Measurements from ENCODE around the gene NPPC. TPM values are rescaled to one million over a fixed set of nuclear protein-coding genes. Genes with fewer than 3 reads are reported as not detected.

Gene NPPC
- total RNA-seq, 1 experiment from 2014 or later, result 1.1 TPM

DNA sequence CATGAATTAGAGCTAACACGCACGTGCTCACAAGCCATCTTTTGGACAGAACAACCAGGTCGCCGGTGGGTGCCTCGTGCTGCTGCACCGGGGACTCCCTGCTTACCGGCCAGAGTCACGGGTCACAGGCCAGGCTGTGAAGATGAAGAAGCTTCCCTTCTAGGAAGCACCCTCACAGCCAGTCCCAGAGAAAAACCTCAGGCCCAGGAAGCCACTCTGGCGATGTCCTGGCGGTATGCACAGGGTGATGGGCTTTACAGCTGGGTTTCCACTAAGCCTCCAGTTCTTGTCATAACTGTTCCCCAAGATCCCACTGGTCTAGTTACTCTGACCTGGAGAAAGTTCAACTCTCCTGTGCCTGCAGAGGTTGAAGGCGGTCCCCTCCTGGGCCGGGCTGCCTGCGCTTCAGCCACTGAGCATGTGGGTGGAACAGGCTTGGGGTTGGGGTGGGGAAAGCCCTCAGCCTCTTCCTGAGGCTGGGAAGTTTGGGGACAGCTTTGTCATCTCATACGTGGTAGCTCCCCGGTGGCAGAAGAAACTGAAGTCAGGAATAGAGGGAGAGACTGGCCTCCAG, 20.1 kb upstream of the NPPC start:
- Histone ChIP-seq H3K27me3 (ENCODE audit: control insufficient read depth, insufficient read depth, low read length) (no peaks in the 10 kb centered on the region), H3K4me3 (ENCODE audit: insufficient read depth, low read depth, low read length) (no peak overlapping the region), H3K36me3 (replicated peaks; ENCODE audit: control insufficient read depth, insufficient read depth, low read length) (no peaks in the 10 kb centered on the region)
- peak; percentile 16 for DNase-seq

GRCh38 chr2:231942180-231942579, 16.0 kb upstream of the NPPC start:
- Histone ChIP-seq H3K36me3 (replicated peaks; ENCODE audit: control insufficient read depth, insufficient read depth, low read length) (no peaks in the 10 kb centered on the region), H3K4me3 (ENCODE audit: insufficient read depth, low read depth, low read length) (no peak overlapping the region), H3K27me3 (ENCODE audit: control insufficient read depth, insufficient read depth, low read length) (no peaks in the 10 kb centered on the region)
- DNase-seq, result no peak

- peak; percentile 33 for DNase-seq
- H3K36me3 ChIP-seq (replicated peaks; ENCODE audit: control insufficient read depth, insufficient read depth, low read length), result no peaks in the 10 kb centered on the region
- H3K27me3 ChIP-seq (ENCODE audit: control insufficient read depth, insufficient read depth, low read length), result no peaks in the 10 kb centered on the region
- no peak overlapping the region for H3K4me3 ChIP-seq (ENCODE audit: insufficient read depth, low read depth, low read length)
Measured at GRCh38 chr2:231941673-231942072, 15.5 kb upstream of the NPPC start.

DNA sequence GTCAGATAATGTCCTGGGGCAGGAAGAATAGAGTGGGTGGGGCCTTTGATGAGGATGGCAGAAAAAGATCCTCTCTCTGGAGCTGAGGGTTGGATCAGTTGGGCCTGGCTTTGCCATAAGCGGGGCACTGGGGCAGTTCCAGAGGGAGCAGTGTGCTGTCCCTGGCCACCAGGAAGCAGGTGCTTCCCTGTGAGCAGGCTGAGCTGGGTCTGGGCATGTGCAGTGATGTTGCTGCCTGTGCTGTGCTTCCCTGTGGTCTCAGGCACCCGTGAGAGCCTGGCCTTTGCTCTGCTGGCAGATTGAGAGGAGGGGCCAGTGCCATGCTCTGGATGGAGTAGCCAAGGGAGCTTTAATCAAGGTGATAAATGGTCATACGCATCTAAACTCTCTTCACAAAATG, 14.6 kb upstream of the NPPC start:
- Histone ChIP-seq H3K27me3 (ENCODE audit: control insufficient read depth, insufficient read depth, low read length) (no peaks in the 10 kb centered on the region), H3K36me3 (replicated peaks; ENCODE audit: control insufficient read depth, insufficient read depth, low read length) (no peaks in the 10 kb centered on the region), H3K4me3 (ENCODE audit: insufficient read depth, low read depth, low read length) (no peak overlapping the region)
- peak; percentile 26 for DNase-seq

GRCh38 chr2:231939022-231939421, 12.8 kb upstream of the NPPC start:
- H3K36me3 ChIP-seq (replicated peaks; ENCODE audit: control insufficient read depth, insufficient read depth, low read length), result no peaks in the 10 kb centered on the region
- no peak for DNase-seq

GRCh38 chr2:231937057-231937456, 10.9 kb upstream of the NPPC start:
- no peak for DNase-seq
- Histone ChIP-seq H3K36me3 (replicated peaks; ENCODE audit: control insufficient read depth, insufficient read depth, low read length) (no peaks in the 10 kb centered on the region), H3K4me3 (ENCODE audit: insufficient read depth, low read depth, low read length) (no peak overlapping the region), H3K27me3 (ENCODE audit: control insufficient read depth, insufficient read depth, low read length) (no peaks in the 10 kb centered on the region)

More at GRCh38 chr2:231939022-231939421, 12.8 kb upstream of the NPPC start:
- H3K27me3 ChIP-seq (ENCODE audit: control insufficient read depth, insufficient read depth, low read length), result no peaks in the 10 kb centered on the region
- H3K4me3 ChIP-seq (ENCODE audit: insufficient read depth, low read depth, low read length), result no peak overlapping the region

- no peaks in the 10 kb centered on the region for H3K36me3 ChIP-seq (replicated peaks; ENCODE audit: control insufficient read depth, insufficient read depth, low read length)
- DNase-seq, result no peak
- no peaks in the 10 kb centered on the region for H3K27me3 ChIP-seq (ENCODE audit: control insufficient read depth, insufficient read depth, low read length)
- no peak overlapping the region for H3K4me3 ChIP-seq (ENCODE audit: insufficient read depth, low read depth, low read length)
Measured at GRCh38 chr2:231936491-231936890, 10.3 kb upstream of the NPPC start.

GRCh38 chr2:231935815-231936214, 9.6 kb upstream of the NPPC start:
- no peak for DNase-seq
- H3K4me3 ChIP-seq (ENCODE audit: insufficient read depth, low read depth, low read length), result no peak overlapping the region
- no peaks in the 10 kb centered on the region for H3K36me3 ChIP-seq (replicated peaks; ENCODE audit: control insufficient read depth, insufficient read depth, low read length)
- H3K27me3 ChIP-seq (ENCODE audit: control insufficient read depth, insufficient read depth, low read length), result no peaks in the 10 kb centered on the region

DNA sequence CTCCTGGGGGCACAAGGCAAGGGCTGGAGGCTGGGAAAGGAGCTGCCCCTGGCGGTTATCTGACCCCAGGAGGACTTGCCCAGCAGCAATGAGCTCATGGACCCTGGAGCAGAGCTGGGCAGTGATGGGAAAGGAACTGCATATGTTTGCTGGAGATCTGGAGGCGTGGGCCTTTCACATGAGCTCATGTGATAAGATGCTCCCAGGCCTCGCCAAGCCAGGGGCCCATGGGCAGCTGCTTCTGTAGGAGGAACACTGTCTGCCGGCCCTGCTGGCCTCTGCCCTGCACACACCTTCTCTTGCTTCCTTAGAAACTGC, 9.0 kb upstream of the NPPC start:
- no peaks in the 10 kb centered on the region for H3K27me3 ChIP-seq (ENCODE audit: control insufficient read depth, insufficient read depth, low read length)
- no peaks in the 10 kb centered on the region for H3K36me3 ChIP-seq (replicated peaks; ENCODE audit: control insufficient read depth, insufficient read depth, low read length)
- H3K4me3 ChIP-seq (ENCODE audit: insufficient read depth, low read depth, low read length), result no peak overlapping the region
- DNase-seq, result peak; percentile 24

DNA sequence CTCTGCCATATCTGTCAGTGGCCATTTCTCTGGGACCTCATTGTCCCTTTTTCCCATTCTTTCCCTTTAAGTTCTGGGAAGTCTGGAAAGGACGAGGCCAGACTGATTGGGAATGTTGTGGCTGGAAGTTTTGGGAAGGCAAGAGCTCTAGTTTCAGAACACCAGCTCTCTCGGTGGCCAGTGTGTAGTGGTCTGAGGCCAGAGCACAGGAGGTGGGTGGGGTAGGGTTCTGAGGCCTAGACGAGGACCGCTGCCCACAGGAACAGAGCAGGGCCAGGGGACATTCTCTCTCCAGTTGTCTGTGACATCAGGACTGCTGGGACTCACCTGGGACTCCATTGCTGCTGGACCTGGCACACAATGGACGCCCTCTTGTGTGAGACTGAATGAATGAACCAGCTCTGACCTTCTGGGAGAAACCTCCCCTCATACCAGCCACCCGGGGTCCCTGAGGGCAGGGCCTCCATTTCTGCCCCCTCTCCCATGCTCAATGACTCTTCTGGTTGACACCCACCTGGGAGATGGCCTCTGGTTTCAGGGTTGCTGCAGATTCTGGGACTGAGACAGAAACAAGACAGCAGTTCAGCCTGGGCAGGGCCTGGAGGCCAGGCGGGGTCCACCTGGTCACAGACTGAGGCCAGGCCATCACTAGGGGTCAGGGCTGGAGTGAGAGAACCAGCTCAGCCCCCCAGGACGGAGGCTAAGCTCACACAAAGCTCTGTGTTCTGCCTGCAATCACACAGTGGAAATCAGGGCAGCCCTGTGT, 8.4 kb upstream of the NPPC start:
- Histone ChIP-seq H3K27me3 (ENCODE audit: control insufficient read depth, insufficient read depth, low read length) (no peaks in the 10 kb centered on the region), H3K4me3 (ENCODE audit: insufficient read depth, low read depth, low read length) (no peak overlapping the region)
- peak; percentile 28 for DNase-seq

DNA sequence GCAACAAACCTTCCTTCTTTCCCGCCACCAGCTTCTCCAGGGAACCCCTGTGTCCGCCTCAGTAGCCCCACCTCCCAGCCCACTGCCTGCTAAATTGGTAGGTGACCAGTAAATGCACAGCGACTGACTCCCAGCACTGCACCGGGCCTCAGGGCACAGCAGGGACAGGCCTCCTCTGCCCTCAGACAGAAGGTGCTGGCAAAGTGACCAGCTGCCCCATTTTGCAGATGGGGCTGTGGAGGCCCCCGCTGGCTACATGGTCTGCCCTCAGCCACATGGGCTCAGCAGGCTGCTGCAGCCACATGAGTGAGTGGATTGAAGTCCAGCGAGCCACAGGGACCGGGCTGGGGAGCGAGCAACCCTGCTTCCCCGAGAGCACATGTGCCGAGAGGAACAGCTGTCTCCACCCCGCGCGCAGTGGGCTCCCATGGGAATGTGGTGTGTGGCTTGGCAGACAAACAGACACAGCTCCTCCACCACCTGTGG, 7.8 kb upstream of the NPPC start:
- Histone ChIP-seq H3K4me3 (ENCODE audit: insufficient read depth, low read depth, low read length) (no peak overlapping the region), H3K27me3 (ENCODE audit: control insufficient read depth, insufficient read depth, low read length) (peaks cover 2% of the 10 kb centered on the region; the same call in 1 of the 2 replicates), H3K36me3 (replicated peaks; ENCODE audit: control insufficient read depth, insufficient read depth, low read length) (no peaks in the 10 kb centered on the region)
- DNase-seq, result peak; percentile 34

More for the DNA sequence above, 8.4 kb upstream of the NPPC start:
- H3K36me3 ChIP-seq (replicated peaks; ENCODE audit: control insufficient read depth, insufficient read depth, low read length), result no peaks in the 10 kb centered on the region

- peaks cover 5% of the 10 kb centered on the region for H3K27me3 ChIP-seq (ENCODE audit: control insufficient read depth, insufficient read depth, low read length)
- H3K4me3 ChIP-seq (ENCODE audit: insufficient read depth, low read depth, low read length), result no peak overlapping the region
- DNase-seq, result peak; percentile 18
- H3K36me3 ChIP-seq (replicated peaks; ENCODE audit: control insufficient read depth, insufficient read depth, low read length), result no peaks in the 10 kb centered on the region
Measured at GRCh38 chr2:231932985-231933915, 7.1 kb upstream of the NPPC start.

GRCh38 chr2:231932711-231932970, 6.4 kb upstream of the NPPC start:
- DNase-seq, result no peak
- Histone ChIP-seq H3K36me3 (replicated peaks; ENCODE audit: control insufficient read depth, insufficient read depth, low read length) (no peaks in the 10 kb centered on the region), H3K4me3 (ENCODE audit: insufficient read depth, low read depth, low read length) (no peak overlapping the region), H3K27me3 (ENCODE audit: control insufficient read depth, insufficient read depth, low read length) (peaks cover 11% of the 10 kb centered on the region)

DNA sequence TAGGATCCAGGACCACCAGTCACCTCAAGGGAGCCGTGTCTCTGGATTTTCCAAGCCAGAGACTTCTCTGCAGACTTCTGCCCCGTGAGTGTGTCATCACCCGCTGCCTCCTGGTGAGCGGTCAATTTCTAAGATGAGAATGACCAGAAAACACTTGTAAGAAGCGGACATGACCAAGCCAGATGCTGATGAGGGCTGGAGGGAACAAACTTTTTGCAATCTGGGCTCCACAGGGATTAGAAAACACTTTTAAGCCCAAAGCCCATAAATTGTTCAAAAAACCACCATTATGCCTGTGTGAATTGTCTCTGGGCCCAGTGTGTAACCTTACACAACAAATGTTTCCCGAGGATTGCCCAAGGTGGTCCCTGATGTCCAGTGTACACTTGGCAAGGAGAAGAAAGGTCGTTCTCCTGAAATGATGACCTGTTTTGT, 5.3 kb upstream of the NPPC start:
- H3K4me3 ChIP-seq (ENCODE audit: insufficient read depth, low read depth, low read length), result no peak overlapping the region
- H3K36me3 ChIP-seq (replicated peaks; ENCODE audit: control insufficient read depth, insufficient read depth, low read length), result no peaks in the 10 kb centered on the region
- no peak for DNase-seq
- peaks cover 23% of the 10 kb centered on the region for H3K27me3 ChIP-seq (ENCODE audit: control insufficient read depth, insufficient read depth, low read length)
